GM10266 (cell line): Measurements from ENCODE around the gene RNF4.

Experiments
- DNase-seq: peaks from one replicate; pipeline ENCODE4 v3.0.0; 2012; ENCODE audit errors: extremely low spot score
- CTCF ChIP-seq: IDR thresholded peaks from 2 replicates; pipeline ENCODE4 v1.5.1; 2012; ENCODE audit warnings: mild to moderate bottlenecking, low read depth; ENCODE audit not compliant: control insufficient read depth, insufficient read depth; ENCODE audit errors: missing control alignments

RNF4 gene

GRCh38 chr4:2468456-2469191 is at the start of gene RNF4:
TSS of gene RNF4 (plus strand) at chr4:2469106. CDS start at chr4:2490494, 21,388 bp downstream.
- peak; percentile 99 for DNase-seq
- no peak for TF ChIP-seq CTCF

- no peak for TF ChIP-seq CTCF
- no peak for DNase-seq
Measured at GRCh38 chr4:2419814-2420213, 49.1 kb upstream of the RNF4 start.

GRCh38 chr4:2421928-2422327 is 47.0 kb upstream of the RNF4 start:
- no peak for TF ChIP-seq CTCF

GRCh38 chr4:2423066-2423465 is 45.8 kb upstream of the RNF4 start:
- TF ChIP-seq CTCF: no peak
- no peak for DNase-seq

More at GRCh38 chr4:2421928-2422327, 47.0 kb upstream of the RNF4 start:
- no peak for DNase-seq

GRCh38 chr4:2423695-2424094 is 45.2 kb upstream of the RNF4 start:
- DNase-seq: no peak
- TF ChIP-seq CTCF: no peak

- TF ChIP-seq CTCF: no peak
- no peak for DNase-seq
Measured at GRCh38 chr4:2424581-2424980, 44.3 kb upstream of the RNF4 start.

GRCh38 chr4:2425386-2426068 is 43.4 kb upstream of the RNF4 start:
- no peak for TF ChIP-seq CTCF
- DNase-seq: no peak
